Hepatocyte (in vitro differentiated cells): Measurements from ENCODE around the gene FUT1. TPM values are rescaled to one million over a fixed set of nuclear protein-coding genes. Genes with fewer than 3 reads are reported as not detected.

Source experiments
- DNase-seq: peaks from one replicate; pipeline ENCODE4 v3.0.0-alpha.2; 2016; ENCODE audit warnings: low spot score
- H2AFZ ChIP-seq: fragments of 200-600 bp; sonication (generic); 2 replicates; pipeline ENCODE4 v1.6.0; 2016; ENCODE audit warnings: antibody characterized with exemption, mild to moderate bottlenecking
- H3K27ac ChIP-seq: fragments of 200-600 bp; sonication (generic); 2 replicates; pipeline ENCODE4 v1.5.1; 2016; ENCODE audit warnings: mild to moderate bottlenecking
- H3K27me3 ChIP-seq: fragments of 200-600 bp; sonication (generic); 2 replicates; pipeline ENCODE4 v1.6.1; 2016
- H3K36me3 ChIP-seq: fragments of 200-600 bp; sonication (generic); replicated peaks from 2 replicates; pipeline ENCODE4 v1.5.1; 2016; ENCODE audit warnings: low read depth; ENCODE audit not compliant: insufficient read depth
- H3K4me1 ChIP-seq: fragments of 200-600 bp; sonication (generic); 2 replicates; pipeline ENCODE4 v1.5.1; 2016; ENCODE audit warnings: mild to moderate bottlenecking, moderate library complexity; ENCODE audit not compliant: insufficient read depth
- H3K4me2 ChIP-seq: fragments of 200-600 bp; sonication (generic); 2 replicates; pipeline ENCODE4 v1.6.0; 2016
- H3K4me3 ChIP-seq: fragments of 200-600 bp; sonication (generic); 2 replicates; pipeline ENCODE4 v1.5.1; 2016; ENCODE audit warnings: mild to moderate bottlenecking
- H3K79me2 ChIP-seq: fragments of 200-600 bp; sonication (generic); 2 replicates; pipeline ENCODE4 v1.6.0; 2017; ENCODE audit warnings: mild to moderate bottlenecking
- H3K9me2 ChIP-seq: fragments of 200-600 bp; sonication (generic); replicated peaks from 2 replicates; pipeline ENCODE4 v1.6.0; 2017; ENCODE audit warnings: mild to moderate bottlenecking; ENCODE audit not compliant: insufficient read depth
- H3K9me3 ChIP-seq: fragments of 200-600 bp; sonication (generic); 2 replicates; pipeline ENCODE4 v1.5.1; 2016; ENCODE audit warnings: low read depth, mild to moderate bottlenecking
- H4K20me1 ChIP-seq: fragments of 200-600 bp; sonication (generic); 2 replicates; pipeline ENCODE4 v1.6.0; 2016; ENCODE audit warnings: mild to moderate bottlenecking; ENCODE audit not compliant: insufficient read depth, poor library complexity, severe bottlenecking
- EZH2 ChIP-seq: fragments of 200-600 bp; sonication (generic); IDR thresholded peaks from 2 replicates; pipeline ENCODE4 v1.6.1; 2016; ENCODE audit warnings: antibody characterized with exemption, mild to moderate bottlenecking, borderline replicate concordance
- EZH2phosphoT487 ChIP-seq: fragments of 200-600 bp; sonication (generic); IDR thresholded peaks from one replicate; pipeline ENCODE4 v1.6.1; 2018; ENCODE audit warnings: antibody characterized with exemption, mild to moderate bottlenecking, low read depth, moderate library complexity; ENCODE audit not compliant: unreplicated experiment, severe bottlenecking
- WGBS: methylation state at CpG from one replicate; pipeline ENCODE4 v1.1.6; 2016; ENCODE audit warnings: low lambda C conversion rate; ENCODE audit errors: missing lambda C conversion rate; 5-methylcytosine and 5-hydroxymethylcytosine counted together
- polyA plus RNA-seq: library from polyadenylated mRNA; unstranded; fragments of >200 nt; fragmentation: Nextera tagmentation; extraction: Ambion mirVana; gene quantifications from 2 replicates; pipeline ENCODE4 v1.2.1, GENCODE V29; 2016
- total RNA-seq: library from RNA; depleted of rRNA; stranded (reverse); fragments of >200 nt; gene quantifications from 2 replicates; pipeline ENCODE4 v1.2.3, GENCODE V29; 2014
- TF ChIP-seq, protein P1 (sequence below): fragments of 200-600 bp; sonication (generic); IDR thresholded peaks from 2 replicates; pipeline ENCODE4 v1.5.1; 2016; ENCODE audit warnings: antibody characterized with exemption, mild to moderate bottlenecking; ENCODE audit not compliant: poor library complexity

The FUT1 gene
- total and polyA plus RNA-seq, 2 experiments from 2014 or later, result 2.4 to 4.3 TPM

DNA sequence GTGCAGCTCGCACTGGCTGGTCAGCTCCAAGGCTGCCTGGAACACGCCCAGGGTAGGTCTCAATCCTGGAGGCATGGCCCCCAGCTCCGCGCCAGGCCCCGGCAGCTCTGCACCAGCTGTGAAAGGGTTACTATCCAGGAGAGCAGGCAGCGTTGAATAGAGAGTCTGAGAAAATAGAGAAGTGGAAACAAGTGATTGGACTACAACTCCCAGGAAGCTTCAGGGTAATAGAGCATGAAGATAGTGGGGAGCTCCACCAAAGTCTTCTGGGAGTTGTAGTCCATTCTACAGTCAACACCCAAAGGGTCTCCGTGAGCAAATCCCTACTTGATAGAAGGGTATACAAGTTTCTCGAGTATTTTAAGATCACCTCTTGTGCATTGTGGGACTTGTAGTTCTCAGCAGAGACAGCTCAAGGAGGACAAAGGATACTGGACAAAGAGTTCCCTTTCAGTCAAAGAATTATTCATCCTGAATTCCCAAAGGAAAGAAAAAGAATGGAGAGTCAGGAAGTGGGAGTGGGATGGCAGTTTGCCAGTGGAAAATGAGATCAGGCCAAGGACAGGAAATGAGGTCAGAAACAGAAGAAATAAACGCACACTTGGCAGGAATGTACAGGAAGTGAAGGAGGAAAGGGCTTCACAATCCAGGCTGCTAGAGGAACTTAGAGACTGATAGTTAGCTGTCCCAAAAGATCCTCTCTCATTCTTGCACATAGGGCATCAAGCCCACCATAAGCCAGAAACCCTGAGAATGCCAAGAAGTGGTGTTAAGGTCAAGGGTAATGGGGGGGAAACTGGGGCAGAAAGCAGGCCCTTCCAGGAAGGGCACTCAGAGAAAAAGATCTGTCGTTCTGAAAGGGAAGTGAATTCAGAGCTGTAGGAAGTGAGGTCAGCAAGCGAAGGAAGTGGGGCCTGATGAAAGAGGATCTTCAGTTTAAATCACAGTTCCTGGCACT, 27.4 kb downstream of the FUT1 start:
- Histone ChIP-seq H3K79me2 (no peaks in the 10 kb centered on the region), H3K9me3 (no peaks in the 10 kb centered on the region), H3K9me2 (no peaks in the 10 kb centered on the region), H4K20me1 (no peaks in the 10 kb centered on the region), H3K27ac (peak overlapping the region; percentile 87), H3K36me3 (no peaks in the 10 kb centered on the region), H3K4me2 (no peak overlapping the region), H3K27me3 (no peaks in the 10 kb centered on the region), H3K4me1 (no peaks in the 10 kb centered on the region), H2AFZ (no peak overlapping the region), H3K4me3 (no peak overlapping the region)
- TF ChIP-seq EZH2, result no peak
- TF ChIP-seq EZH2phosphoT487, result no peak
- TF ChIP-seq, protein P1, sequence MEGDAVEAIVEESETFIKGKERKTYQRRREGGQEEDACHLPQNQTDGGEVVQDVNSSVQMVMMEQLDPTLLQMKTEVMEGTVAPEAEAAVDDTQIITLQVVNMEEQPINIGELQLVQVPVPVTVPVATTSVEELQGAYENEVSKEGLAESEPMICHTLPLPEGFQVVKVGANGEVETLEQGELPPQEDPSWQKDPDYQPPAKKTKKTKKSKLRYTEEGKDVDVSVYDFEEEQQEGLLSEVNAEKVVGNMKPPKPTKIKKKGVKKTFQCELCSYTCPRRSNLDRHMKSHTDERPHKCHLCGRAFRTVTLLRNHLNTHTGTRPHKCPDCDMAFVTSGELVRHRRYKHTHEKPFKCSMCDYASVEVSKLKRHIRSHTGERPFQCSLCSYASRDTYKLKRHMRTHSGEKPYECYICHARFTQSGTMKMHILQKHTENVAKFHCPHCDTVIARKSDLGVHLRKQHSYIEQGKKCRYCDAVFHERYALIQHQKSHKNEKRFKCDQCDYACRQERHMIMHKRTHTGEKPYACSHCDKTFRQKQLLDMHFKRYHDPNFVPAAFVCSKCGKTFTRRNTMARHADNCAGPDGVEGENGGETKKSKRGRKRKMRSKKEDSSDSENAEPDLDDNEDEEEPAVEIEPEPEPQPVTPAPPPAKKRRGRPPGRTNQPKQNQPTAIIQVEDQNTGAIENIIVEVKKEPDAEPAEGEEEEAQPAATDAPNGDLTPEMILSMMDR, result no peak
- peak; percentile 73 for DNase-seq
- 69% methylated on average over 11 of the region's 11 CpGs for WGBS

DNA sequence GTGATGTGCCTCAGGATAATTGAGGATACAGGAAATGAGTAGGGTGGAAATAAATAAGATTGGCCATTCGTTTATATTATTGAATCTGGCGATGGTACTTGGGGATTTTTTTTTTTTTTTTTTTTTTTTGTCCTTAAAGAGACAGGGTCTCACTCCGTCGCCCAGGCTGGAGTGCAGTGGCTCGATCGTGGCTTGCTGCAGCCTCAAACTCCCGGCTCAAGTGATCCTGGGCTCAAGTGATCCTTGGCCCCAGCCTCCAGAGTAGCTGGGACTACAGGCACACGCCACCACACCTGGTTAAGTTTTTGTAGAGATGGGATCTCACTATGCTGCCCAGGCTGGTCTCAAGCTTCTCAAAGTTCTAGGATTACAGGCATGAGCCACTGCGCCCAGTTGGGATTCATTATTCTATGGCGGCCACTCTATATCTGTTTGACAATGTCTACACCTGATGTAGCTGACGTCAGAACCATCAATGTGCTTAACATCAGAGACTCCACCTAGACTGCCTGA, 30.2 kb downstream of the FUT1 start:
- H3K9me2 ChIP-seq, result no peaks in the 10 kb centered on the region
- no peak overlapping the region for H3K4me2 ChIP-seq
- TF ChIP-seq EZH2phosphoT487 (no peak), EZH2 (no peak)
- TF ChIP-seq, protein P1, result no peak
- H2AFZ ChIP-seq, result no peak overlapping the region
- H3K27me3 ChIP-seq, result no peaks in the 10 kb centered on the region
- H3K4me3 ChIP-seq, result no peak overlapping the region
- WGBS, result 91% methylated on average over 11 of the region's 11 CpGs
- DNase-seq, result no peak
- H3K36me3 ChIP-seq, result no peaks in the 10 kb centered on the region
- peaks cover 4% of the 10 kb centered on the region for H3K4me1 ChIP-seq
- no peaks in the 10 kb centered on the region for H3K79me2 ChIP-seq
- H4K20me1 ChIP-seq, result no peaks in the 10 kb centered on the region
- H3K9me3 ChIP-seq, result no peaks in the 10 kb centered on the region
- H3K27ac ChIP-seq, result no peak overlapping the region

DNA sequence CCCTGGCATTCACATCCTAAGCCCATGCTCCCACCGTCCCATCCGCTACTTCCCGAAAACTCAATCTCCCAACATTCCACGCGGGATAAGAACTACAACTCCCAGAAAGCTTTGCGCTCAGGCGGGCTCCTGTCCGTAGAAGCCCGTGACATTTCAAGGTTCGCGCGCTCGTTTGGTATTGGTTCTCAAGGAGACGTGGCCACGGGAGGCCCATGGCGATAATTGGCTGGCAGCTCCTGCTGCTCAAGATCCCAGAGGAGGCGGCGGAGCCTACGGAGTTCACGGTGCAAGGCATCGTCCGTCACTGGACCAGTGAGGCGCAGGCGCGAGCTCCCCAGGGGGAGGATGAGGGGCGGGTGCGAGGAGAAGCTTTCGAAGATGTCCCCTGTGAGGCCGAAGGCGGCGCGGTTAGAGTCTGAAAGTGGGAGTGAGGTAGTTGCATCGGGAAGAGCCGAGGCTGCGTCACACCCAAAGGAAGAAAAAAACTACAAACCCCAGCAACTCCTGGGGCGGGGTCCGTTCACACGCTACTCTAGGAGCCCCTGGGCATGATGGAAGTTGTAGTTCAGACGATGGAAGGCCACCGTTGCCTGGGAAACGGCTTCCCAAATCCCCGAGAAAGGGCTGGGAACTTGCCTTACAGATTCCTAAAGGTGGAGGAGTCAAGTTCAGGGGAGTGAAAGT, 31.7 kb downstream of the FUT1 start:
- Histone ChIP-seq H3K4me1 (peaks cover 10% of the 10 kb centered on the region), H3K9me3 (no peaks in the 10 kb centered on the region), H3K36me3 (no peaks in the 10 kb centered on the region), H3K4me2 (peak overlapping the region; percentile 68), H4K20me1 (no peaks in the 10 kb centered on the region), H2AFZ (peak overlapping the region; percentile 46), H3K27me3 (no peaks in the 10 kb centered on the region), H3K79me2 (peaks cover under 1% of the 10 kb centered on the region), H3K4me3 (peak overlapping the region; percentile 52), H3K27ac (peak overlapping the region; percentile 83), H3K9me2 (no peaks in the 10 kb centered on the region)
- 2% methylated on average over 42 of the region's 42 CpGs for WGBS
- TF ChIP-seq, protein P1, result no peak
- TF ChIP-seq EZH2 (no peak), EZH2phosphoT487 (no peak)
- peak; percentile 99 for DNase-seq
